K562 (cell line): ENCODE results near the gene NOVA1. TPM values are rescaled to one million over a fixed set of nuclear protein-coding genes. Genes with fewer than 3 reads are reported as not detected.

Experiments
- ATAC-seq: fragments of 200-7000 bp; cut with Tn5 transposase; 3 replicates; pipeline ENCODE4 v1.9.1; 2020; ENCODE audit warnings: moderate library complexity
- BruUV-seq: library from RNA; stranded (reverse); fragments of 400-500 nt; replicated peaks from 2 replicates; lab custom pipeline; 2021; lab: Mats Ljungman, UMichigan
- CTCF ChIA-PET: fragments of 300-600 bp; formaldehyde crosslinking; extraction: SDS; loops from one replicate; lab custom pipeline; 2021; ENCODE audit warnings: low intra/inter-chr PET ratio; lab: Yijun Ruan, JAX
- POLR2A ChIA-PET: fragments of 300-600, 350-650 bp; sonication (Branson Sonifier 250); formaldehyde crosslinking; extraction: SDS; loops from one replicate; lab custom pipeline; 2021; ENCODE audit warnings: antibody characterized with exemption, inconsistent platforms; lab: Yijun Ruan, JAX
- DNase-seq, 4 experiments: peaks; one replicate each; pipeline versions ENCODE4 v3.0.0 to v3.0.0-alpha.2; 2011 to 2018; ENCODE audit warnings: low spot score in 3 of 4, mixed read lengths in 3 of 4; ENCODE audit errors: extremely low read depth in 1 of 4
- FAIRE-seq: peaks from 2 replicates; lab custom pipeline; 2011; peaks lifted over from hg19 to GRCh38; lab: Jason Lieb, UNC
- H2AFZ ChIP-seq: 2 replicates; pipeline ENCODE4 v1.6.0; 2011; ENCODE audit warnings: low read depth, low read length, control low read depth, inconsistent platforms
- H3K27ac ChIP-seq: fragments of 200-600 bp; 3 replicates; pipeline ENCODE4 v1.8.0; 2011; ENCODE audit warnings: low read depth, mild to moderate bottlenecking, control low read depth, inconsistent platforms, low read length, moderate library complexity, mixed read lengths; ENCODE audit errors: extremely low read depth
- H3K27me3 ChIP-seq, 2 experiments: fragments of 300-600 bp in 1 of 2; 2 replicates in 1 of 2; 3 replicates in 1 of 2; pipeline versions ENCODE4 v1.6.0 to v1.8.0; 2011; ENCODE audit warnings: inconsistent platforms in 2 of 2, low read length in 2 of 2, mild to moderate bottlenecking in 1 of 2, mixed read lengths in 1 of 2, moderate library complexity in 1 of 2; ENCODE audit not compliant: control insufficient read depth in 2 of 2, insufficient read depth in 2 of 2
- H3K36me3 ChIP-seq: fragments of 300-600 bp; 3 replicates; pipeline ENCODE4 v1.8.0; 2011; ENCODE audit warnings: mild to moderate bottlenecking, low read length, inconsistent platforms; ENCODE audit not compliant: control insufficient read depth, insufficient read depth
- H3K4me1 ChIP-seq, 2 experiments: fragments of 200-600 bp in 1 of 2; replicated peaks in 1 of 2; 2 replicates in 1 of 2; 3 replicates in 1 of 2; pipeline versions ENCODE4 v1.5.1 to v1.8.0; 2011; ENCODE audit warnings: inconsistent platforms in 2 of 2, low read length in 2 of 2, mild to moderate bottlenecking in 1 of 2, mixed read lengths in 1 of 2, moderate library complexity in 1 of 2; ENCODE audit not compliant: control insufficient read depth in 2 of 2, insufficient read depth in 2 of 2
- H3K4me2 ChIP-seq: 2 replicates; pipeline ENCODE4 v1.6.1; 2011; ENCODE audit warnings: low read length, control low read depth, inconsistent platforms, mixed read lengths; ENCODE audit not compliant: insufficient read depth
- H3K4me3 ChIP-seq: fragments of 200-600 bp; sonication (generic), shearing (Covaris generic); 2 replicates; pipeline ENCODE4 v1.5.1; 2016; ENCODE audit warnings: control low read depth, inconsistent platforms
- H3K79me2 ChIP-seq: fragments of 200-600 bp; 3 replicates; pipeline ENCODE4 v1.8.0; 2011; ENCODE audit warnings: low read length, inconsistent platforms; ENCODE audit not compliant: control insufficient read depth, insufficient read depth
- H3K9ac ChIP-seq, 2 experiments: 2 replicates each; pipeline versions ENCODE4 v1.6.0 to v1.6.1; 2011; ENCODE audit warnings: low read depth in 2 of 2, low read length in 2 of 2, control low read depth in 1 of 2, inconsistent platforms in 1 of 2, mild to moderate bottlenecking in 1 of 2, mixed read lengths in 1 of 2; ENCODE audit not compliant: insufficient read depth in 1 of 2
- H3K9me1 ChIP-seq: one replicate; pipeline ENCODE4 v1.6.0; 2011; ENCODE audit warnings: inconsistent platforms, mild to moderate bottlenecking, low read length, moderate library complexity; ENCODE audit not compliant: control insufficient read depth, insufficient read depth
- H3K9me3 ChIP-seq: replicated peaks from 2 replicates; pipeline ENCODE4 v1.5.1; 2011; ENCODE audit warnings: low read depth, low read length, inconsistent platforms; ENCODE audit not compliant: control insufficient read depth, insufficient read depth
- H4K20me1 ChIP-seq: replicated peaks from 2 replicates; pipeline ENCODE4 v1.6.1; 2011; ENCODE audit warnings: low read length, inconsistent platforms, mixed read lengths; ENCODE audit not compliant: control insufficient read depth, insufficient read depth
- HDAC1 ChIP-seq, 2 experiments: fragments of 450-650 bp; IDR thresholded peaks; 2 replicates each; pipeline ENCODE4 v1.6.1; 2016 to 2017; ENCODE audit warnings: inconsistent platforms in 1 of 2, mild to moderate bottlenecking in 1 of 2, moderate library complexity in 1 of 2
- KLF1 ChIP-seq: fragments of 450-650 bp; IDR thresholded peaks from 2 replicates; pipeline ENCODE4 v1.6.1; 2016; ENCODE audit warnings: missing genetic modification characterization, missing compliant biosample characterization
- KLF6 ChIP-seq: fragments of 250-450 bp; sonication (Bioruptor Pico); IDR thresholded peaks from 2 replicates; pipeline ENCODE4 v1.4.0; 2020; ENCODE audit warnings: mild to moderate bottlenecking, moderate library complexity, borderline replicate concordance
- ZNF696 ChIP-seq: fragments of 250-450 bp; sonication (Bioruptor Pico); conservative IDR thresholded peaks from 2 replicates; pipeline ENCODE4 v1.4.0; 2020; ENCODE audit warnings: mild to moderate bottlenecking, moderate library complexity
- ZNF76 ChIP-seq: fragments of 250-450 bp; sonication (Bioruptor Pico); IDR thresholded peaks from 2 replicates; pipeline ENCODE4 v1.4.0; 2020; ENCODE audit warnings: mild to moderate bottlenecking, moderate library complexity, borderline replicate concordance
- WGBS: fragments of 100-300 bp; shearing (Covaris generic); methylation state at CpG from one replicate; pipeline ENCODE4 v1.1.6; 2016; ENCODE audit warnings: low coverage, mixed read lengths; ENCODE audit not compliant: insufficient coverage; ENCODE audit errors: missing lambda C conversion rate; 5-methylcytosine and 5-hydroxymethylcytosine counted together
- in situ Hi-C: fragments of 300-500 bp; cut with MboI; formaldehyde crosslinking; loops from 4 replicates; pipeline ENCODE4 v1.15.0; 2018; ENCODE audit warnings: inconsistent platforms, mixed read lengths
- intact Hi-C: fragments of 100-400 bp; cut with micrococcal nuclease; formaldehyde crosslinking; loops from 2 replicates; pipeline ENCODE4 v1.14.2; 2022
- polyA plus RNA-seq, 8 experiments: library from polyadenylated mRNA; depleted of rRNA in 4 of 8; stranded (reverse) in 5 of 8; unstranded in 3 of 8; fragments of >200 nt; fragmentation: Nextera tagmentation in 2 of 8; fragmentation: Illumina TruSeq in 1 of 8; extraction: Ambion mirVana in 2 of 8; extraction: Trizol in 1 of 8; gene quantifications; 2 replicates each; pipeline versions ENCODE4 v1.2.1 to v1.2.3, GENCODE V29; 2011 to 2014; ENCODE audit warnings: inconsistent platforms in 1 of 8, missing spikeins in 1 of 8
- total RNA-seq, 7 experiments: library from RNA; depleted of rRNA in 6 of 7; stranded (reverse); fragments of >200 nt in 6 of 7; fragmentation: Illumina TruSeq in 2 of 7; extraction: Trizol in 2 of 7; gene quantifications; 2 replicates each; pipeline versions ENCODE4 v1.2.1 to v1.2.3, GENCODE V29; 2011 to 2021; ENCODE audit warnings: low replicate concordance in 1 of 7
- TF ChIP-seq, protein P1 (sequence below): sonication (generic); formaldehyde crosslinking; IDR thresholded peaks from 2 replicates; pipeline ENCODE4 v1.9.0; 2022; ENCODE audit warnings: mild to moderate bottlenecking, missing genetic modification reagents
- TF ChIP-seq, protein P2 (sequence below): fragments of 450-650 bp; formaldehyde crosslinking; IDR thresholded peaks from 2 replicates; pipeline ENCODE4 v1.4.0; 2020; ENCODE audit warnings: mild to moderate bottlenecking, mixed read lengths

The NOVA1 gene
- total and polyA plus RNA-seq, 9 of the 15 experiments (the other 6 are each of a cell fraction or from before 2014, with no cell fraction given): 0.01 TPM; not detected in 8

DNA sequence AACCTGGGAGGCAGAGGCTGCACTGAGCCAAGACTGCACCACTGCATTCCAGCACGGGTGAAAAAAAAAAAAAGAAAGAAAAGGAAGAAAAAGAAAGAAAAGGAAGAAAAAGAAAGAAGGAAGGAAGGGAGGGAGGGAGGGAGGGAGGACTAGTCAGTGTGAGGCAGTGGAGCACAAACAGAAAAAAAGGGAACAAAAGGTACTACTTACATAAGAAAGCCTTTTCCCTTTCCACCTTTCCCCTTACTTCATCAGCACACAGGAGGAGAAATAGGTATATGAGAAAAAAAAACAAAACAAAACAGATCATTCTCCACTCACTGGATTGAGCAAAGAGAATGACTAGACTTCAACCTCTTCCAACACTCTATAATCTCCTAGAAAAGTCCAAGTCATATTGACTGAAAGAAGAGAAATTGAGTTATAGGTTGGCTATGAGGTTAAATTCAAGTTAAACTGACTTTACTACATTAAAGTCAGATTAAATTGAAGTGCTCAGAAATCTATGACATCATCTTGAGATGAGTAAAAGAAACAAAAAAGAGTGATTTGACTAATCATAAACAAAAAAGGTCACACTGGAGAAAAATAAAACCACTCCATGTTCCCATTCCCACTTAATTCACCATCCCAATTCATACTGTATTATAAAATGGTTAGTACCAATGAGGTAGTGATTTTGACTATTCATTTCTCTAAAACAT lies 43.6 kb downstream of the NOVA1 start:
- H3K79me2 ChIP-seq: no peaks in the 10 kb centered on the region
- H3K9ac ChIP-seq: no peak overlapping the region
- H3K9me1 ChIP-seq: no peaks in the 10 kb centered on the region
- no peak overlapping the region for H2AFZ ChIP-seq
- TF ChIP-seq, protein P1, sequence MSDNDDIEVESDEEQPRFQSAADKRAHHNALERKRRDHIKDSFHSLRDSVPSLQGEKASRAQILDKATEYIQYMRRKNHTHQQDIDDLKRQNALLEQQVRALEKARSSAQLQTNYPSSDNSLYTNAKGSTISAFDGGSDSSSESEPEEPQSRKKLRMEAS (CRISPR knock-in tag): no peak
- TF ChIP-seq ZNF696 (CRISPR knock-in tag) (no peak), HDAC1 (IDR thresholded peaks at IDR 0.05) (no peak), ZNF76 (CRISPR knock-in tag) (no peak), KLF6 (CRISPR knock-in tag) (no peak), KLF1 (tag) (no peak)
- TF ChIP-seq, protein P2, sequence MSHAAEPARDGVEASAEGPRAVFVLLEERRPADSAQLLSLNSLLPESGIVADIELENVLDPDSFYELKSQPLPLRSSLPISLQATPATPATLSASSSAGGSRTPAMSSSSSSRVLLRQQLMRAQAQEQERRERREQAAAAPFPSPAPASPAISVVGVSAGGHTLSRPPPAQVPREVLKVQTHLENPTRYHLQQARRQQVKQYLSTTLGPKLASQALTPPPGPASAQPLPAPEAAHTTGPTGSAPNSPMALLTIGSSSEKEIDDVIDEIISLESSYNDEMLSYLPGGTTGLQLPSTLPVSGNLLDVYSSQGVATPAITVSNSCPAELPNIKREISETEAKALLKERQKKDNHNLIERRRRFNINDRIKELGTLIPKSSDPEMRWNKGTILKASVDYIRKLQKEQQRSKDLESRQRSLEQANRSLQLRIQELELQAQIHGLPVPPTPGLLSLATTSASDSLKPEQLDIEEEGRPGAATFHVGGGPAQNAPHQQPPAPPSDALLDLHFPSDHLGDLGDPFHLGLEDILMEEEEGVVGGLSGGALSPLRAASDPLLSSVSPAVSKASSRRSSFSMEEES: no peak
- no TSS peak for BruUV-seq
- H3K36me3 ChIP-seq: no peaks in the 10 kb centered on the region
- in situ Hi-C loops (no loop called here), intact Hi-C loops (no loop called here)
- no peak overlapping the region for H3K4me3 ChIP-seq
- no peaks in the 10 kb centered on the region for H4K20me1 ChIP-seq
- H3K27me3 ChIP-seq: no peaks in the 10 kb centered on the region
- FAIRE-seq: no peak
- CTCF ChIA-PET: no interaction called here
- POLR2A ChIA-PET: interaction anchor here (0.5 kb wide), 1 partner anchor 13 kb away, joined by 3 read pairs; no protein-coding TSS in a partner anchor
- 0% methylated on average over 1 of the region's 1 CpG for WGBS
- DNase-seq: no peak
- no peaks in the 10 kb centered on the region for H3K9me3 ChIP-seq
- no peak for ATAC-seq
- no peak overlapping the region for H3K4me2 ChIP-seq
- no peaks in the 10 kb centered on the region for H3K4me1 ChIP-seq
- no peak overlapping the region for H3K27ac ChIP-seq
